ENCODE measurements around the gene TRIM34.

GRCh38 chr11:5610446-5610845, 14.4 kb upstream of the TRIM34 start:
- TF ChIP-seq, protein P1, sequence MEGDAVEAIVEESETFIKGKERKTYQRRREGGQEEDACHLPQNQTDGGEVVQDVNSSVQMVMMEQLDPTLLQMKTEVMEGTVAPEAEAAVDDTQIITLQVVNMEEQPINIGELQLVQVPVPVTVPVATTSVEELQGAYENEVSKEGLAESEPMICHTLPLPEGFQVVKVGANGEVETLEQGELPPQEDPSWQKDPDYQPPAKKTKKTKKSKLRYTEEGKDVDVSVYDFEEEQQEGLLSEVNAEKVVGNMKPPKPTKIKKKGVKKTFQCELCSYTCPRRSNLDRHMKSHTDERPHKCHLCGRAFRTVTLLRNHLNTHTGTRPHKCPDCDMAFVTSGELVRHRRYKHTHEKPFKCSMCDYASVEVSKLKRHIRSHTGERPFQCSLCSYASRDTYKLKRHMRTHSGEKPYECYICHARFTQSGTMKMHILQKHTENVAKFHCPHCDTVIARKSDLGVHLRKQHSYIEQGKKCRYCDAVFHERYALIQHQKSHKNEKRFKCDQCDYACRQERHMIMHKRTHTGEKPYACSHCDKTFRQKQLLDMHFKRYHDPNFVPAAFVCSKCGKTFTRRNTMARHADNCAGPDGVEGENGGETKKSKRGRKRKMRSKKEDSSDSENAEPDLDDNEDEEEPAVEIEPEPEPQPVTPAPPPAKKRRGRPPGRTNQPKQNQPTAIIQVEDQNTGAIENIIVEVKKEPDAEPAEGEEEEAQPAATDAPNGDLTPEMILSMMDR (conservative IDR thresholded peaks at IDR 0.05; ENCODE audit: low read depth, low read length): no peak
- no peak for TF ChIP-seq RAD21 (IDR thresholded peaks at IDR 0.05; ENCODE audit: low read length)
- no peak for TF ChIP-seq POLR2A (IDR thresholded peaks at IDR 0.05; ENCODE audit: low read depth, low read length)
- TF ChIP-seq SMC3 (IDR thresholded peaks at IDR 0.05; ENCODE audit: low read depth, low read length): no peak
- TF ChIP-seq NFE2L2 (IDR thresholded peaks at IDR 0.05; ENCODE audit: low read depth, low read length): no peak
- TF ChIP-seq CEBPB (IDR thresholded peaks at IDR 0.05; ENCODE audit: low read depth, low read length): no peak
- no peak for TF ChIP-seq BHLHE40 (IDR thresholded peaks at IDR 0.05; ENCODE audit: low read depth, low read length)
- TF ChIP-seq, protein P2, sequence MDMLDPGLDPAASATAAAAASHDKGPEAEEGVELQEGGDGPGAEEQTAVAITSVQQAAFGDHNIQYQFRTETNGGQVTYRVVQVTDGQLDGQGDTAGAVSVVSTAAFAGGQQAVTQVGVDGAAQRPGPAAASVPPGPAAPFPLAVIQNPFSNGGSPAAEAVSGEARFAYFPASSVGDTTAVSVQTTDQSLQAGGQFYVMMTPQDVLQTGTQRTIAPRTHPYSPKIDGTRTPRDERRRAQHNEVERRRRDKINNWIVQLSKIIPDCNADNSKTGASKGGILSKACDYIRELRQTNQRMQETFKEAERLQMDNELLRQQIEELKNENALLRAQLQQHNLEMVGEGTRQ (IDR thresholded peaks at IDR 0.05; ENCODE audit: low read depth, low read length): no peak
- no peak for TF ChIP-seq RFX5 (IDR thresholded peaks at IDR 0.05; ENCODE audit: low read depth, low read length)
- no peak for TF ChIP-seq MAZ (IDR thresholded peaks at IDR 0.05; ENCODE audit: borderline replicate concordance, low read depth, low read length)
- TF ChIP-seq, protein P3, sequence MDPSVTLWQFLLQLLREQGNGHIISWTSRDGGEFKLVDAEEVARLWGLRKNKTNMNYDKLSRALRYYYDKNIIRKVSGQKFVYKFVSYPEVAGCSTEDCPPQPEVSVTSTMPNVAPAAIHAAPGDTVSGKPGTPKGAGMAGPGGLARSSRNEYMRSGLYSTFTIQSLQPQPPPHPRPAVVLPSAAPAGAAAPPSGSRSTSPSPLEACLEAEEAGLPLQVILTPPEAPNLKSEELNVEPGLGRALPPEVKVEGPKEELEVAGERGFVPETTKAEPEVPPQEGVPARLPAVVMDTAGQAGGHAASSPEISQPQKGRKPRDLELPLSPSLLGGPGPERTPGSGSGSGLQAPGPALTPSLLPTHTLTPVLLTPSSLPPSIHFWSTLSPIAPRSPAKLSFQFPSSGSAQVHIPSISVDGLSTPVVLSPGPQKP (IDR thresholded peaks at IDR 0.05; ENCODE audit: borderline replicate concordance, low read depth, low read length): no peak
- TF ChIP-seq RCOR1 (IDR thresholded peaks at IDR 0.05; ENCODE audit: insufficient replicate concordance, low read length): no peak
- TF ChIP-seq MAFK (IDR thresholded peaks at IDR 0.05; ENCODE audit: low read depth, low read length): no peak
- no peak for TF ChIP-seq CHD1 (IDR thresholded peaks at IDR 0.05; ENCODE audit: low read depth, low read length)
